GM12891 (cell line): Measurements from ENCODE around the gene HTRA1.

ENCODE experiments used
- POLR2A ChIP-seq: IDR thresholded peaks from 2 replicates; pipeline ENCODE4 v1.6.1; 2011; ENCODE audit warnings: low read depth, low read length, control low read depth
- POLR2AphosphoS5 ChIP-seq: IDR thresholded peaks from 2 replicates; pipeline ENCODE4 v1.6.1; 2011; ENCODE audit warnings: low read depth, low read length, control low read depth
- POU2F2 ChIP-seq: IDR thresholded peaks from 2 replicates; pipeline ENCODE4 v1.6.1; 2011; ENCODE audit warnings: low read depth, mild to moderate bottlenecking, control low read depth, low read length, moderate library complexity
- TAF1 ChIP-seq: IDR thresholded peaks from 2 replicates; pipeline ENCODE4 v1.6.1; 2011; ENCODE audit warnings: low read depth, low read length, control low read depth

GRCh38 chr10:122557516-122557915, 96.2 kb downstream of the HTRA1 start:
- TF ChIP-seq POLR2A (no peak), POLR2AphosphoS5 (no peak), TAF1 (no peak), POU2F2 (no peak)
